Natural killer cell (primary cell): ENCODE data around the gene ZNF536. TPM values are rescaled to one million over a fixed set of nuclear protein-coding genes. Genes with fewer than 3 reads are reported as not detected.

ENCODE experiments used
- ATAC-seq, 3 donors: fragments of 150-1000 bp in 2 of 3; fragments of 200-7000 bp in 1 of 3; cut with Tn5 transposase; 1 replicate in 1 of 3; 2 replicates in 2 of 3; pipeline ENCODE4 v1.10.0; 2021; ENCODE audit warnings: mild to moderate bottlenecking in 2 of 3, moderate library complexity in 2 of 3
- DNase-seq, 2 donors: peaks; one replicate each; pipeline versions ENCODE4 v3.0.0 to v3.0.0-alpha.2; 2013 to 2021; ENCODE audit warnings: mixed read lengths in 1 of 2
- H3K27ac ChIP-seq: one replicate; pipeline ENCODE4 v1.5.1; 2013; ENCODE audit warnings: mild to moderate bottlenecking, low read length
- H3K27me3 ChIP-seq: one replicate; pipeline ENCODE4 v1.6.1; 2013; ENCODE audit warnings: low read length; ENCODE audit not compliant: control insufficient read depth, insufficient read depth
- H3K36me3 ChIP-seq: one replicate; pipeline ENCODE4 v1.6.1; 2013; ENCODE audit warnings: low read length; ENCODE audit not compliant: control insufficient read depth, insufficient read depth
- H3K4me1 ChIP-seq: one replicate; pipeline ENCODE4 v1.6.1; 2013; ENCODE audit warnings: low read length; ENCODE audit not compliant: control insufficient read depth, insufficient read depth
- H3K4me3 ChIP-seq: one replicate; pipeline ENCODE4 v1.5.1; 2013; ENCODE audit warnings: low read length
- H3K9me3 ChIP-seq: one replicate; pipeline ENCODE4 v1.6.1; 2013; ENCODE audit warnings: low read length; ENCODE audit not compliant: control insufficient read depth, insufficient read depth
- H3K27ac Mint-ChIP-seq, 2 donors: one replicate each; pipeline ENCODE4 v1.8.0; 2022; ENCODE audit warnings: mild to moderate bottlenecking in 2 of 2, mixed read lengths in 2 of 2, moderate library complexity in 1 of 2
- H3K27me3 Mint-ChIP-seq, 2 donors: one replicate each; pipeline ENCODE4 v1.8.0; 2022; ENCODE audit warnings: low read depth in 2 of 2, mixed read lengths in 2 of 2
- H3K36me3 Mint-ChIP-seq: one replicate; pipeline ENCODE4 v1.8.0; 2022; ENCODE audit warnings: mixed read lengths
- H3K4me1 Mint-ChIP-seq, 2 donors: one replicate each; pipeline ENCODE4 v1.8.0; 2022; ENCODE audit warnings: mixed read lengths in 2 of 2
- H3K4me3 Mint-ChIP-seq: one replicate; pipeline ENCODE4 v1.8.0; 2022; ENCODE audit warnings: mild to moderate bottlenecking, moderate library complexity, mixed read lengths
- H3K9me3 Mint-ChIP-seq, 2 donors: one replicate each; pipeline ENCODE4 v1.8.0; 2022; ENCODE audit warnings: mixed read lengths in 2 of 2
- WGBS: methylation state at CpG from one replicate; pipeline ENCODE4 v1.1.7; 2013; ENCODE audit warnings: missing lambda C conversion rate; ENCODE audit not compliant: insufficient coverage; 5-methylcytosine and 5-hydroxymethylcytosine counted together
- intact Hi-C: fragments of 100-400 bp; cut with micrococcal nuclease; formaldehyde crosslinking; loops from one replicate; pipeline ENCODE4 v1.14.2; 2022
- total RNA-seq, 4 donors: library from RNA; stranded (reverse); fragments of 120-200 nt in 1 of 4; gene quantifications; one replicate each; pipeline versions ENCODE4 v1.2.3 to v1.2.4, GENCODE V29; 2013 to 2022
- TF ChIP-seq, protein P1 (sequence below): fragments of 200-600 bp; IDR thresholded peaks from one replicate; pipeline ENCODE4 v1.8.0; 2022; ENCODE audit warnings: antibody characterized with exemption

ZNF536 gene
- total RNA-seq, 3 donors from 2014 or later (not counting 1 experiment from before 2014, with no cell fraction given): not detected

- DNase-seq: no peak
- Mint-ChIP-seq H3K4me1 (no peaks in the 10 kb centered on the region), H3K27me3 (peaks cover 4 to 7% of the 10 kb centered on the region in 2 donors), H3K36me3 (no peaks in the 10 kb centered on the region), H3K4me3 (no peak overlapping the region), H3K27ac (no peak overlapping the region), H3K9me3 (peaks cover 0 to 2% of the 10 kb centered on the region in 2 donors)
- Histone ChIP-seq H3K4me3 (no peak overlapping the region), H3K9me3 (no peaks in the 10 kb centered on the region), H3K36me3 (no peaks in the 10 kb centered on the region), H3K4me1 (no peaks in the 10 kb centered on the region), H3K27me3 (no peaks in the 10 kb centered on the region), H3K27ac (no peak overlapping the region)
- intact Hi-C loops: no loop called here
- WGBS: 79% methylated on average over 7 of the region's 8 CpGs
- ATAC-seq: no peak
- TF ChIP-seq, protein P1, sequence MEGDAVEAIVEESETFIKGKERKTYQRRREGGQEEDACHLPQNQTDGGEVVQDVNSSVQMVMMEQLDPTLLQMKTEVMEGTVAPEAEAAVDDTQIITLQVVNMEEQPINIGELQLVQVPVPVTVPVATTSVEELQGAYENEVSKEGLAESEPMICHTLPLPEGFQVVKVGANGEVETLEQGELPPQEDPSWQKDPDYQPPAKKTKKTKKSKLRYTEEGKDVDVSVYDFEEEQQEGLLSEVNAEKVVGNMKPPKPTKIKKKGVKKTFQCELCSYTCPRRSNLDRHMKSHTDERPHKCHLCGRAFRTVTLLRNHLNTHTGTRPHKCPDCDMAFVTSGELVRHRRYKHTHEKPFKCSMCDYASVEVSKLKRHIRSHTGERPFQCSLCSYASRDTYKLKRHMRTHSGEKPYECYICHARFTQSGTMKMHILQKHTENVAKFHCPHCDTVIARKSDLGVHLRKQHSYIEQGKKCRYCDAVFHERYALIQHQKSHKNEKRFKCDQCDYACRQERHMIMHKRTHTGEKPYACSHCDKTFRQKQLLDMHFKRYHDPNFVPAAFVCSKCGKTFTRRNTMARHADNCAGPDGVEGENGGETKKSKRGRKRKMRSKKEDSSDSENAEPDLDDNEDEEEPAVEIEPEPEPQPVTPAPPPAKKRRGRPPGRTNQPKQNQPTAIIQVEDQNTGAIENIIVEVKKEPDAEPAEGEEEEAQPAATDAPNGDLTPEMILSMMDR: no peak
Measured at GRCh38 chr19:30421571-30421970, 49.4 kb downstream of the ZNF536 start.

DNA sequence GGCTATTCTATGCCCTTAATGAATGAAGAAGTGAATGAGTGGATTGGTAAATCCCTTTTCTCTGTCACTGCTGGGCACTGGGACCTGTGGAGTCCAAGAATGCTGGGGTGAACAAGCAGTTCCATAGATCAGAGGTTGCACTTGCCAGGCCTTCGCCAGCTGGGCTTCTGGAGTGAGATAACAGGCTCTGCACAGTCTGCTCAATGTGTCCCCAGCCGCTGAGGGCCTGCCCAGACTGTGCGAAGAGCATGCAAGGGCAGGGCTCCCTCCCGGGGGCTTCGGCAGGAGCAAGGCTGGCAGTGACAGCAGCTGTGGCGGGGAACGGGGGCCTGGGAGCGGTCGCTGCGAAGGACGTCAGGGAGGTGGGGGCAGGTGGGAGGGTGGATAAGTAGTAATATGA is 51.3 kb downstream of the ZNF536 start:
- Mint-ChIP-seq H3K9me3 (peaks cover 0 to 2% of the 10 kb centered on the region in 2 donors), H3K36me3 (no peaks in the 10 kb centered on the region), H3K4me1 (no peaks in the 10 kb centered on the region), H3K27me3 (peaks cover 0 to 2% of the 10 kb centered on the region in 2 donors), H3K4me3 (no peak overlapping the region), H3K27ac (no peak overlapping the region)
- H3K4me1 ChIP-seq: no peaks in the 10 kb centered on the region
- H3K27ac ChIP-seq: no peak overlapping the region
- no peaks in the 10 kb centered on the region for H3K36me3 ChIP-seq
- H3K27me3 ChIP-seq: no peaks in the 10 kb centered on the region
- ATAC-seq (no peak), DNase-seq (no peak)
- 87% methylated on average over 11 of the region's 11 CpGs for WGBS
- TF ChIP-seq, protein P1: no peak
- intact Hi-C loops: no loop called here
- H3K9me3 ChIP-seq: no peaks in the 10 kb centered on the region
- no peak overlapping the region for H3K4me3 ChIP-seq

DNA sequence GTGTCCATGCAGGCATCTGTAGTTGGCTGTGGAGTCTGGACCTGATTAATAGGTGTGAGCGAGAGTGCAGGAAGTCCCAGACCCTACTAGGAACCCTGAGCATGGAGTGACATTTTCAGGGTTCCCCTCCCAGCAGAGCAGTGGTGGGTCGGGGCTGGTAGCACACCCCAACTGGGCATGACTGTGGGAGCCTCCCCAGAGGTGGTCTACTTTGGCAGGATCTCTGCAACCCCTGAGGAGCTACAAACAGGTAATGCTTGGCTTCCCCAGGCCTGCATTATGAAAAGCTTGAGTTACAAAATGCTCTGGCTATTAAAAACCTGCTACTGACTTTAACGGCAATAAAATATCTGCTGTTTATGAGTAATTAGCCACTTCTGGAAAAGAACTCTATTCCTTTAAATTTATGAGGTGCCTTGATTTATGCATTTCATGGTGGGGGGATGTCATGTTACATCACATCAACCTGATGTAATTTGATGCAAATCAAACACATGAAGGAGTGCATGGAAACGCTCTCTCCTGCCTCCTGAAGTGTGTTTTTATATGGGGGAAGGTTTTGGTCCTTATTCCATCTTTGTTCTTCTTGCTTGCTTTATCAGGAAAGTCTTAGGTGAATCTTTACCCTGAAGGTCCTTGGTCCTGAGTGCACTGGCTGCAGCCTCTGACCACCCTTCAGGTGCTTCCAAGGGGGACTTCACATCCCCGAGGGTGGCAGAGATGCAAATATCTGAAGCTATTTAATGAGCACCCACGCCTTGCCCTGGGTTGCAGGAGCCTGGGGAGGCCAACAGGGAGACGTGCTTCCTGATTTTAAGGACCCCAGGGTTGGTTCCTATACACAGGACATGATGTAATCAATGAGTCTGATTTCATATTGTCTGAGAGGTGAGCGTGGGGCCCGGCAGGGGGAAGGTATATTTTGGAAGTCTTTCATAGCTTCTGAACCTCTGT is 54.0 kb downstream of the ZNF536 start:
- no peaks in the 10 kb centered on the region for H3K36me3 Mint-ChIP-seq
- H3K27ac ChIP-seq: no peak overlapping the region
- H3K9me3 Mint-ChIP-seq: peaks cover 0 to 2% of the 10 kb centered on the region in 2 donors
- no peaks in the 10 kb centered on the region for H3K9me3 ChIP-seq
- ATAC-seq (no peak), DNase-seq (no peak)
- H3K27me3 ChIP-seq: no peaks in the 10 kb centered on the region
- H3K4me3 Mint-ChIP-seq: no peak overlapping the region
- no peaks in the 10 kb centered on the region for H3K4me1 Mint-ChIP-seq
- no peaks in the 10 kb centered on the region for H3K4me1 ChIP-seq
- no peak overlapping the region for H3K4me3 ChIP-seq
- intact Hi-C loops: no loop called here
- peaks cover 0 to 2% of the 10 kb centered on the region in 2 donors for H3K27me3 Mint-ChIP-seq
- no peaks in the 10 kb centered on the region for H3K36me3 ChIP-seq
- TF ChIP-seq, protein P1: no peak
- 79% methylated on average over 9 of the region's 9 CpGs for WGBS
- H3K27ac Mint-ChIP-seq: no peak overlapping the region
